Body of pancreas (tissue), 4 donors: Measurements from ENCODE around the gene SENP6.

Experiments used
- POLR2A ChIP-seq, 3 donors: fragments of 450-650 bp; IDR thresholded peaks; one replicate each; pipeline ENCODE4 v1.6.1; 2016; ENCODE audit warnings: antibody characterized with exemption in 3 of 3, mild to moderate bottlenecking in 2 of 3
- TF ChIP-seq, protein P1 (sequence below), 7 experiments: fragments of 450-650 bp in 4 of 7; fragments of 200-600 bp in 3 of 7; sonication (generic) in 3 of 7; IDR thresholded peaks; one replicate each; pipeline ENCODE4 v1.5.1; 2016 to 2019; ENCODE audit warnings: antibody characterized with exemption in 7 of 7

DNA sequence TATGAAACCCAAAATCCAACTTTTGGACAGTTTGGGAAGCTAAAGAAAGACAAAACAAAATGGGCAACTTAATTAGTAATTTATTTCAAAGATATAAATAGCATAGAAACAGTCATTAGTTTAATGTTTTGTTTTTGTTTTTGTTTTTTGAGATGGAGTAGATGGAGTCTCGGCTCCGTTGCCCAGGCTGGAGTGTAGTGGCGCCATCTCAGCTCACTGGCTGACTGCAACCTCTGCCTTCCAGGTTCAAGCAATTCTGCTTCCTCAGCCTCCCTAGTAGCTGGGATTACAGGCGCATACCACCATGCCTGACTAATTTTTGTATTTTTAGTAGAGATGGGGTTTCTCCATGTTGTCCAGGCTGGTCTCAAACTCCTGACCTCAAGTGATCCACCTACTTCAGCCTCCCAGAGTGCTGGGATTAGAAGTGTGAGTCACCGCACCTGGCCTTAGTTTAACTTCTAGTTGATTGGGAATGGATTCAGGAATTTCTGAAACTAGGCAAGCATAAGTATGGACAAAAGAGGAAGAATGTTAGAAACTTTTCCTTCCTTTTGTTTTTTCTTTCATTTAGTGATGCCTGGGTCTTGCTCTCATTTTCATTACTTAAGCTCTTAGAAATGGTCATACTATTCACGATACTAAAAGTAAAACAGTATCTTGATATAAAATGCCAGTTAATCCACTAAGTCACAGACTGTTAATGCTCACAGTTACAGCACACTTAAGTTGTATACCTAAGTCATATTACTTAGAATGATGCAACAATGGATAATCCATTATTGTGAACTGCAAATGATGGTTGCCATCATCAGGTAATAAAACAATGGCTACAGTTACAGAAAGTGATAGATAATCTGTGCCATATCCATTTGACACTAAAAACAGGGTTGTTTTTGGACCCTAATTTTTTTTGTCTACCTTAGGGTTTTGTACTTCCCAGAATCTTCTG is 8.2 kb downstream of the SENP6 start:
- TF ChIP-seq, protein P1, sequence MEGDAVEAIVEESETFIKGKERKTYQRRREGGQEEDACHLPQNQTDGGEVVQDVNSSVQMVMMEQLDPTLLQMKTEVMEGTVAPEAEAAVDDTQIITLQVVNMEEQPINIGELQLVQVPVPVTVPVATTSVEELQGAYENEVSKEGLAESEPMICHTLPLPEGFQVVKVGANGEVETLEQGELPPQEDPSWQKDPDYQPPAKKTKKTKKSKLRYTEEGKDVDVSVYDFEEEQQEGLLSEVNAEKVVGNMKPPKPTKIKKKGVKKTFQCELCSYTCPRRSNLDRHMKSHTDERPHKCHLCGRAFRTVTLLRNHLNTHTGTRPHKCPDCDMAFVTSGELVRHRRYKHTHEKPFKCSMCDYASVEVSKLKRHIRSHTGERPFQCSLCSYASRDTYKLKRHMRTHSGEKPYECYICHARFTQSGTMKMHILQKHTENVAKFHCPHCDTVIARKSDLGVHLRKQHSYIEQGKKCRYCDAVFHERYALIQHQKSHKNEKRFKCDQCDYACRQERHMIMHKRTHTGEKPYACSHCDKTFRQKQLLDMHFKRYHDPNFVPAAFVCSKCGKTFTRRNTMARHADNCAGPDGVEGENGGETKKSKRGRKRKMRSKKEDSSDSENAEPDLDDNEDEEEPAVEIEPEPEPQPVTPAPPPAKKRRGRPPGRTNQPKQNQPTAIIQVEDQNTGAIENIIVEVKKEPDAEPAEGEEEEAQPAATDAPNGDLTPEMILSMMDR (IDR thresholded peaks at IDR 0.05), result no peak
- no peak for TF ChIP-seq POLR2A (IDR thresholded peaks at IDR 0.05)
